Stimulated activated CD8-positive, alpha-beta memory T cell treated with anti-CD3 and anti-CD28 coated beads, Interleukin-15, amount 100 ng/mL, for 24 hours (primary cell): ENCODE results near the gene IQCC.

ENCODE experiments used
- DNase-seq: peaks from one replicate; pipeline ENCODE4 v3.0.0-alpha.2; 2020; ENCODE audit warnings: low read depth

Gene IQCC

DNA sequence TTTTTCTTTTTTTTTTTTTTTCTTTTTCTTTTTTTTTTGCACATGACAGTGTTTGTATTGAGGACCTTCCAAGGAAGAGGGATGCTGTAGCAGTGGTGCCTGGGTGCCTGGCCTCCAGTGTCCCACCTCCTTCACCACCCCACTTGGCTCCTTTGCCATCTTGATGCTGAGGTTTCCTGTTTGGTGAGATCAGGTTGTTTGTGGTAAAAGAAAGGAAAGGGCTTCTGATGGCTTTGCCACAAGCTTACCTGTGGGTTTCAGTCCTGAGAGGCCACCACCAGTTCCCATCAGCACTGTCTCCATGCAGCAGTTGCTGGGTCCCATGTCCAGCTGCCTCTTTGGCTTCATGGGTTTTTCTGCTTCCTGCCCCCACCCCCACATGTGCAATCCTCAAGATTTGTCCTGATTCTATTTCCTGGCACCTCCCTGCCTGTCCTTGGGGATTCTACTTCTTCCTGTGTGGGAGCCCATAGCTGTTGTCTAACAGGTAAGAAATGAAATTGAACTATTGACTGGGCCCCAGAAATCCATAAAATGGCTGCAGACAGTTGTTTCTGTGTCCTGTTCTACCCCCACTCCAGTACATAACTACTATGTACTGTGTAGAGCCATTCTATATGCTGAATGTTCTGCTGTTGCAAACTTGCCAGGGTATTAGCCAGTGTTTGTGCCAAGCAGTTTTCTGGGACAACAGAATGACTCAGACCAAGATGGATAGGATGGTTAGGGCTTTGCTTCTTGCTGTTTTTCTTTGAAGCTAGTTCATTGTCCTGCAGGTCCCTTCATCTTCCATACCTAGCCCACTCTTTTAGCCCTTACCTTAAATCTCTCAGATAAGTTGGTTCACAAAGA, 9.3 kb upstream of the IQCC start:
- no peak for DNase-seq

DNA sequence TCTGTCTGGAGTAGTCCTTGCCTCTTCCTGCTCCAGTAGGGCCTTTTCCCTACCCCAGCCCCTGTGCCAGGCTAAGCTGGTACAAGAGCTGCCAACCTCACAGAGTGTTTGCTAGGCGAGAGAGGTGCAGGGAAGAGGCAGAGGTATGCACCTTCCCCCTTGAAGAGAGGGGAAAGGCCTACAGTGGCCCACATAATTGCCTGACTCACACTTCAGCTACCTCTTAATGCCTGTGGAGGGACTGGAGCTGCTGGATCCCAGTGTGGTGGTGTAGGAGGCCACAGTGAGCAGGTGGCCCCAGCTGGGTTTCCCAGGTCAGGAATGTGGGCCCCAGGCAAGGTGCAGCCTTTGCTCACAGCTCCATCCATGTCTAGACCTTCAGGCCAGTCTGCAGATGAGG, 8.4 kb upstream of the IQCC start:
- DNase-seq = no peak

DNA sequence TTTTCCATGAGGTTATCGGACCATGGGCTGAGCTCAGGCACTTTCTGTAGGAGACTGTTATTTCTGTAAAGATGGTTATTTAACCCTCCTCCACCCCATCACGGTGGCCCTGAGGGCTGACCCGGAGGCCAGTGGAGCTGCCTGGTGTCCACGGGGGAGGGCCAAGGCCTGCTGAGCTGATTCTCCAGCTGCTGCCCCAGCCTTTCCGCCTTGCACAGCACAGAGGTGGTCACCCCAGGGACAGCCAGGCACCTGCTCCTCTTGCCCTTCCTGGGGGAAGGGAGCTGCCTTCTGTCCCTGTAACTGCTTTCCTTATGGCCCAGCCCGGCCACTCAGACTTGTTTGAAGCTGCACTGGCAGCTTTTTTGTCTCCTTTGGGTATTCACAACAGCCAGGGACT, 7.6 kb upstream of the IQCC start:
- no peak for DNase-seq

DNA sequence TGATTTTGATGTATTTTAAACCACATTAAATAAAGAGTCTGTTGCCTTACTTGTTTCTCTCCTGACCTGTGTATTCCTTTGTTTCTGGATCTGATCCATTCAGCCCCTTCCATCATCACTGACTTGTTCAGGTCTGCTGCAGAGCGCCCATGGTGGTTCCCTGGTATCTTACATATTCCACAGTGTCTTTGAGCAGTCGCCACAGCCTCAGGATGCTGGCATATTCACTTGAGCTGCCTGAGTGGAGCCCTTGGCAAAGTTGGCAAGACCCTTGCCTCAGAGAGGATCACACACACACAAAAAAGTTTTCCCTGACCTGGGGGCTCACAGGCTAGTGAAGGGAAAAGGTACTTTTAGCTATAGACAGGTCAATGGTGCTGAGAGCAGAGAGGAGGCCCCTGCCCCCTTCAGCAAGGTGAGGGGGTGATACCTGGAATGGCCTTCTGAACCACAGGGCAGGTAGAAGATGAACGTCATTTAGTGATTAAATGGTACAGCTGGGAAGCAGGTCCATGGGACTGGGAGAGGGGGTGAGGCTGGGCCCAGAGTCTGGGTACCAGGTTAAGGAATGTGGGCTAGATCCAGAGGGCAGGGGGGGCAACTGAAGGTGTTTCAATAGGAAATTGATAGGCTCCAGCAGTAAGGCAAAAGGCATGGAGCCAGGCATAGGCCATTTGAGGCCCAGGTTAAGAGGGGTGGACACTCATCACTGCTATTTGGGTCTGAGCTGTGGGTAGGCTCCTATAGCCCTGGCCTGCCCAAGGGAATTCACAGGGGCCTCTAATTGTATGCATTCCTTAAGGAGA, 7.0 kb upstream of the IQCC start:
- DNase-seq = no peak

GRCh38 chr1:32199043-32199716, 6.3 kb upstream of the IQCC start:
- DNase-seq = no peak

- no peak for DNase-seq
These were observed 5.8 kb upstream of the IQCC start for GRCh38 chr1:32199717-32200072.

DNA sequence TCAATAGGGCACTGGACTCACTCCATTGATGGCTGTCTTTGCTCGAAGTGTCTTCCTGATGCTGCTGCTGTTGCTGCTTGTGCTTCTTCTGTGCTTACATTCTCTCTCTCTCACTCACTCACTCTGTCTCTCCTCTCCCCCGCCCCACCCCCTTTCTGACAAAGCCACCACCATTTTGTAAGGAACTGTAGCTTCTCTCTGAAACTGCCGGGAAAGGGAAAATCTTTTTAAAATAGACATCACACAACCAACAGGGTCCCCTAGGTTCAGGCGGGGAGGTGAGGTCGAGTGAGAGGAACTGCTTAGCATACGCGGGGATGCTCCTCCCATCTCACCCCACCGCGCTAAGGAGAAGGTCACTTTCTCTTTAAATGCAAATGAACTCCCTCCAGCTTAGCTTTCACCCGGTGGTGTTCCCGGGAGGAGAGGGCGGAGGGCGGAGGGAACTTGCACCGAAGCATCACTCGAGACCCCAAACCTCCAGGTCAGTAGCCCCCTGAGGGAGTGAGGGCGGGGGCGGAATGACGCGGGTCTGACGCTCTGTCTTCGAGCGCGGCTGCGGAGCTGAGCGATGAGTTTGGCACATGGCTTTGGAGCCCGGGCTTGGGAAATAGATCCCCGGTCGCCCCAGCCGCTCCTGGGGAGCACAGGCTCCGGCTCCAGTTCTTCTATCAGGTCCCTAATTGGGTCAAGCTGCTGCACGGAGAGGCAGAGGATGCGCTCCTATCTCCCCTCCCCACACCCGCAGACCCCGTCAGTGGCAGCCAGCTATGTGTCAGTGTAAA, 5.1 kb upstream of the IQCC start, which contains the start of gene CCDC28B:
CCDC28B (plus strand) TSS at position 370 of the 785 bp plus-strand sequence. CDS start 1,341 bp downstream, outside the sequence.
- no peak for DNase-seq

DNA sequence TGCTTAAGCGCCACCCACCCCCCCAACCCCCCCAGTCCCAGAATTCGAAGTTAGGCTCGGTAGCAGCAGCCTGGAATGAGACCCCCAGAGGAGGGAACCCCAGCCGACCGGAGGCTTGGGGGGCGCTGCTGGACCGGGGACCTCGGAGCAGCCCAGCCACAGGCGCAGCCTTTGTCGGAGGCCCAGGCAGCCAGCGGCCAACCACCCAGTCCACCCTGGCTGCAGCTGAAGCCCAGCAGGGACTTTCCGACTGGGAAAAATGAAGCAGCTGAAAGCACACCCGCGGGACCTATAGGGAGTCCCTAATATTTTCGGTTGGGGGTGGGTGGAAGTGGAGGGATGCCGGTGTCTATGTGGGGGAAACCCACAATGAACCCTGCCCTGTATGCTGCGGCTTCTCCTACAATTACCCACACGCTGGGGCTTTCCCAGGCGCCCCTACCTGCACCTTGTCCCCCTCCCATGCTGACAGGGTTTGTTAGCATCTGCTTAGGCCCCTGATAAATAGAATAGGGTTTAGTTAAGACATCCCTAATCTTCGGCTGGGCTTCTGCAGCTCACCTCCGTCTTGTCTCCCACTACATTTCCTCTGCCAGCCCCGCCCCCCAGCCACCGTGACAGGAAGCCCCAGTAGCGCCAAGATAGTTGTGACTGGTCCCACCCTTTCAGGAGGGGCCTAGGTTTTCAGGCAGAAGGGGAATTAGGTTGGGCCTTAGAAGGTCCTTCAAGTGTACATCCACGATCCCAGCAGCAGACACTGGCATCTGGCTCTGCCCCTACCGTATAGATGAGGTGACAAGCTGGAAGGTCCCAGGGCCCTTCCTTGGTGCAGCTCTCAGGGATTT, 4.2 kb upstream of the IQCC start:
- peak; percentile 50 for DNase-seq

GRCh38 chr1:32204943-32205361, 519 bp upstream of the IQCC start:
- DNase-seq = no peak

GRCh38 chr1:32208469-32208868, 3.0 kb downstream of the IQCC start:
- no peak for DNase-seq

DNA sequence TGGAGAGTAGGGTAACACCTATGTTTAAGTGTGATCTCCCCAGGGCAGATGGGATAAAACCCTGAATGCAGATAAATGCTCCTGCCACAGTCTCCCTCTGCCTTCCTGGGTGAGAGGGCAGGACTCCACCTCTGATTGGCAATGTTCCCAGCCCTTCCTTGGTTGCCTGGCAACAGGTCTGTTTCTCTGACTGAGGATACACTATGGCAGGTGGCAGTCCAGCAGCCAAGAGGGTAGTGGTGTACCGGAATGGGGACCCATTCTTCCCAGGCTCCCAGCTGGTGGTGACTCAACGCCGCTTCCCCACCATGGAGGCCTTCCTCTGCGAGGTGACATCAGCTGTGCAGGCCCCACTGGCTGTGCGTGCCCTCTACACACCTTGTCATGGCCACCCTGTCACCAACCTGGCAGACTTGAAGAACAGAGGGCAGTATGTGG, 3.4 kb downstream of the IQCC start, which contains the start of gene DCDC2B:
DCDC2B (plus strand) TSS at position 199 of the 438 bp plus-strand sequence; CDS start at position 204, 5 bp downstream.
- no peak for DNase-seq

GRCh38 chr1:32215629-32216480, 10.4 kb downstream of the IQCC start:
- no peak for DNase-seq

- no peak for DNase-seq
These were observed 11.1 kb downstream of the IQCC start for GRCh38 chr1:32216566-32216965.

DNA sequence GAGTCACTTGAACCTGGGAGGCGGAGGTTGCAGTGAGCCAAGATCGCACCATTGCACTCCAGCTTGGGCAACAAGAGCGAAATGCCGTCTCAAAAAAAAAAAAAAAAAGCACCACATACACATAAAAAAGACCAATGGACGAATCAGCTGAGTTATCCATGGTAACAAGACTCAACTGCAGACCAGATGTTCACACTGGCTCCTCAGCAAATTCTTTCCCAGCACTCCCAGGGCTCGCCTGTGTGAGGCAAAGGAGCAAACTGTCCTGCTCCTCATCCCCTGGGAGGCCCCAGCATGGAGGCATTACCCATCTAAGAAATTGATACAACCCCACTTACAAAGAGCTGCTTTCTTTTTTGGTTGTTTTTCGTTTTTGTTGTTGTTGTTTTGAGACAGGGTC, 13.6 kb downstream of the IQCC start:
- no peak for DNase-seq

- no peak for DNase-seq
These were observed 15.5 kb downstream of the IQCC start for GRCh38 chr1:32220746-32221580.

DNA sequence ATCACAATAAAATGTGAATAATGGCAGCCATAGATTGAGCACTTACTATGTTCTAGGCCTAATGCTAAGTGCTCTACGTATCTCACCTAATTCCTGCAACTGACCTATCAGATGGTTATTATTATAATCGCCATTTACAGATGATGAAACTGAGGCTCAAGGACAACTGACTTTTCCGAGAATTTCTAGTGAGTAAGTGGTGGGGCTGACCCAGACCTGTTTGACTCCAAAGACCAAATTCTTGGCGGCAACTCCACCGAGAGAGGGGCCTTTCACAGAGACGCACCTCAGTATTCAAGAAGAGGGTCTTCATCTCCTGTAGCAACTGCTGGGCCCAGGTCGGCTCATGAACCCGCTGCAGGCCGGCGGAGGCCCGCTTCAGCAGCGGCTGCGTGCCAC, 16.1 kb downstream of the IQCC start:
- no peak for DNase-seq

GRCh38 chr1:32221980-32222755, 16.7 kb downstream of the IQCC start, which contains the start of the genes EIF3I and TMEM234:
EIF3I (plus strand) TSS chr1:32222407; CDS start chr1:32222442, 35 bp downstream.
TMEM234 (minus strand) TSS chr1:32222353; CDS start chr1:32222322, 31 bp downstream.
- DNase-seq = peak; percentile 78

DNA sequence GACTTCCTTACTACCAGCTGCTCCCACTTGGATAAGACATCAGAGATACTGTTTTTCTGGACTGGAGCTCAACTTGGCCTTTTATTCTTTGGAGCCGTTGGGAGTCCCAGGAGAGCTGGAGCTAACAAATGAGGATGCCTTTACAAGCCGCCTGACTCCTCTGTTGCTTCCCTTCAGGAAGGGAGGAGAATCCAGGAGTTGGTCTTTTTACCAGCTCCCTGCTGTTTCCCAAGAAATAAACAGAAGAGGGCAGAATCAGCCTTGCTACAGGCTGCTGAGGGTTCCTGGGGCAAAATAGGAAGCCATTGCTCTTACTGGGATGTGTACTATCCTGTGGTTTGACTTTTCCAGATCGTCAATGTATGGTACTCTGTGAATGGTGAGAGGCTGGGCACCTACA, 18.2 kb downstream of the IQCC start:
- no peak for DNase-seq
